ENCODE data around the gene CHRNG.

Gene CHRNG

GRCh38 chr2:232547991-232548390 is 8.5 kb downstream of the CHRNG start:
- TF ChIP-seq CTCF (conservative IDR thresholded peaks at IDR 0.05), result no peak
- H3K27ac ChIP-seq, result no peak overlapping the region

DNA sequence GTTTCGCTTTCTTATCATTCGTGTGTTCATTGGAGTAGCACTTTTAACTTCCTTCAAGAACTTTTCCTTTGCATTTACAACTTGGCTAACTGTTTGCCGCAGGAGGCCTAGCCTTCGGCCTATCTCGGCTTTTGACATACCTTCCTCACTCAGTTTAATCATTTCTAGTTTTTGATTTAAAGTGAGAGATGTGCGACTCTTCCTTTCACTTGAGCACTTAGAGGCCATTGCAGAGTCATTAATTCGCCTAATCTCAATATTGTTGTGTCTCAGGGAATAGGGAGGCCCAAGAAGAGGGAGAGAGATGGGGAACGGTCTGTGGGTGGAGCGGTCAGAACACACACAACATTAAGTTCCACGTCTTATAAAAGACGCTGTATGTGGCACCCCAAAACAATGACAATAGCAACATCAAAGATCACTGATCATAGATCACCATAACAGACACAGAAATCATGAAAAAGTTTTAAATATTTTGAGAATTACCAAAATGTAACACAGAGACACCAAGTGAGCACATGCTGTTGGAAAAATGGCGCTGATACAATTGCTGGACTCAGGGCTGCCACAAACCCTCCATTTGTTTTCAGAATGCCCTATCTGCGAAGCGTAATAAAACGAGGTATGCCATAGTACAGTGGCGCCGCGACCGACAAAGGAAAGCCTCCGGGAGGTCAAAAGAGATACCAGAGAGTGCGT is 10.3 kb downstream of the CHRNG start:
- TF ChIP-seq CTCF (conservative IDR thresholded peaks at IDR 0.05), result no peak
- peak overlapping the region; percentile 95 for H3K27ac ChIP-seq

DNA sequence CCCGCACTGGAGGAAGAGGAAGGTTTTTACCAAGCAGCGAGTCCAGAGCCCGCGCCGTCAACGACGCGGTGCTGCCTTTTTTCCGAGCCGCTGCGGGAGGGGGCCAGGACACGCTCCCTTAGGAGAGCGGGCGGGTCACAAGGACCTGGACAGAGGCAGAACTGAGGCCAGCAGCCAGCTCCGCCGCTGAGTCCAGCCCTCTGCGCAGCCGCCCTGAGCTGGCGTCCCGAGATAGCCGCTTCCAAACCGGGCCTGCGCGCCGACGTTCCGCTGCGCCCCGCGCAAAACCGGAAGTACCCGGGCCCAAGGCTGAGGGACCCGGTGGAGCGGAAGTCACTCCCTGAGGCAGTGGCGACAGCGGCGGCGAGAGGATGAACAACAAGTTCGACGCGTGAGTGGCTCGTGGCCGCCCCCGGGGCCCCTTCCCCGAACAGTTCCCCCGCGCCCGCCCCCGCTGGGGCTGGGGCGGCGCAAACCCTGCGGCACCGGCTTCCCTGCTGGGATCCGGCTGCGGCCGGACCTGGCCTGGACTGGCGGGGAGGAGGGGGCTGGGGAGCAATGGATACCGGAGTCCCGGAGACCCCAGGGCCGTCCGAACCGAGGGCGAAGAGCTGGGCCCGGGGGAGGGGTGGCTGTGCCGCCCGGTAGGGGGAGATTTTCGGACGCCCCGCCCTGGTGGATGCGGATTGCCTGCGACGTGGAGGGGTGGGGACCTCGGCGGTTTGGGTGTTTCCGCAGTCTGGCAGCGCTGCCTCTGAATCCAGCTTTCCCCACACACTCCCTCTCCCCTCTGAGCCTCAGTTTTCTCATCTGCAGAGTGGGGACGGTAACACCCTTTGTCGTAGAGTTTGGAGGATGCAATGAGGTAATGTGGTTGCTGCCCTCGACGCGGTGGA is 11.1 kb downstream of the CHRNG start, which contains the start of the genes EIF4E2 and TIGD1:
EIF4E2 (plus strand) TSS at position 336 of the 896 bp plus-strand sequence; CDS start at position 372, 36 bp downstream.
TIGD1 (minus strand) TSS at position 204 of the 896 bp plus-strand sequence. CDS start 675 bp downstream, outside the sequence.
- peak within 1 kb of the TSS; percentile 95 for H3K27ac ChIP-seq
- TF ChIP-seq CTCF (conservative IDR thresholded peaks at IDR 0.05), result peak; percentile 23; the same call in 1 of the 2 replicates

GRCh38 chr2:232551250-232551638 is 11.8 kb downstream of the CHRNG start:
- peak overlapping the region; percentile 95 for H3K27ac ChIP-seq
- TF ChIP-seq CTCF (conservative IDR thresholded peaks at IDR 0.05), result no peak

DNA sequence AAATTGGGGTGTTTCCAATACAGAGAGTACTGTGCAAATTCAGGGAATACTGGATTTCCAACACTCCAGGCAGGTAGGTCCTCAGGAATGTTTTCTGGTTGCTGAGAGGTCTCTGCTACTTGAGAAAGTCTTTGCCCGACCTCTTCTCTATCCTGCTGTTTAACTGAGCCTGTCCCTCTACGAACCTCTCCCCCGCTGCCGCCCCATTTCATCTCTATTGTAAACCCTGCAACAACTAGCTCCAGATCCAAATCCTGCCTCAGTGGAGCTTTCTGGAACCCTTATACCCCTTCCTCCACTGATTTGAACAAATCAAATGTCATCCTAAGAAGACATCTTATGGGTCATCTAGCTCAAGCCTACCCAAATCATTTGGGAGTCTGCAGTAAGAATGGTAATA is 12.3 kb downstream of the CHRNG start:
- no peak for TF ChIP-seq CTCF (conservative IDR thresholded peaks at IDR 0.05)
- H3K27ac ChIP-seq, result peak overlapping the region; percentile 95

DNA sequence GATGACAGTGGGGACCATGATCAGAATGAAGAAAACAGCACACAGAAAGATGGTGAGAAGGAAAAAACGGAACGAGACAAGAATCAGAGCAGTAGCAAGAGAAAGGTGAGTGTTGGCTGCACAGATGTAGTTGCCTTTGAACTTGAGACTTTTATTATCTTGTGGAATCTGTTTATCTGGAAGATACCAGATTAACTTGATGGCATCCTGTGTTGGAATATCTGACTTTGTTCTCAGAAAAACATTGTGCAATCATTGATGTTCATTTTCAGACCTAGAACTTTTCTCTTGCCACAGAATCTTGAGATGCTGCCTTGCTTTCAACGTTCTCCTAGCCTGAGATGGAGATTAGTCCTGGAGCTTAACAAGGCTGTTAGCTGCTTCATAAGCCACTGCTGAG is 16.9 kb downstream of the CHRNG start:
- H3K27ac ChIP-seq, result no peak overlapping the region
- TF ChIP-seq CTCF (conservative IDR thresholded peaks at IDR 0.05), result no peak

DNA sequence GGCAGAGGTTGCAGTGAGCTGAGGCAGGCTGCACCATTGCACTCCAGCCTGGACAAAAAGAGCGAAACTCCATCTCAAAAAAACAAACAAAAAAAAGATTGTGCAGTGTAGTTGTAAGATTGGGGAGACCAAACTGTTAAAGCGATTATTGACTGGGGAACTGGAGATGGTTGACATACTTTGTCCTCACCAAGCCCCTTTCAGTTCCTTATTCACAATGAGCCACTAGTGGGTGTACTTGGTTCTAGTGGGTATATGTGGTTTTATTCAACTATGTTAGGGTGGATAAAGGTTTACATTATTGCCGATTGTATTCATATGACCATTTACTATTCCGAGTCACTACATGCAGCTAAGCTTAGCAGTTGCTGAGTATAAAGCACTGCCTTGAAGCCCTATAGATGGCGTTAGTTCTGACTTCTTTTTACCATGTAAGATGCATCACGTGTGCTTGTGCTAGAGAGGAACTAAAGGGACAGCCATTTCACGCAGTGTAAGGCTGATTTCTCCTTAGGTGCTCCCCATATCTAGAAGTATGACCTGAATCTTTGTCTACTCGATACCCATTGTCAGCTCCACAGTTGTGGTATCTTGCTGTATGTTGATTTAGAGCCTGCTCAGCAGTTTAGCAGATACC is 23.1 kb downstream of the CHRNG start:
- no peak overlapping the region for H3K27ac ChIP-seq
- no peak for TF ChIP-seq CTCF (conservative IDR thresholded peaks at IDR 0.05)
